Stimulated activated naive CD4-positive, alpha-beta T cell treated with Interleukin-2 at 50 U/mL for 16 hours (primary cell): ENCODE measurements around the gene PMEL.
A peak's percentile ranks its signal among the peaks of the same experiment; 100 is the strongest.
"Not testable (repeated sequence)": the region's sequence is repeated elsewhere in the genome, so short reads cannot be mapped to it uniquely, and the experiment has no call there.

Experiments used
- DNase-seq: peaks from one replicate; lab custom pipeline; 2025; lab: John Stamatoyannopoulos, UW

The PMEL gene

GRCh38 chr12:55965941-55966407 is at the start of gene PMEL:
Gene PMEL, minus strand, starts transcription at chr12:55966042. Its CDS starts 31 bp downstream, at chr12:55966011.
- DNase-seq: no peak

- DNase-seq: no peak
These were observed 48.4 kb upstream of the PMEL start for GRCh38 chr12:56014205-56014604.

GRCh38 chr12:56013482-56013881 is 47.6 kb upstream of the PMEL start:
- DNase-seq: no peak

GRCh38 chr12:56011509-56012090 is 45.8 kb upstream of the PMEL start:
- DNase-seq: no peak

- DNase-seq: no peak
These were observed 44.3 kb upstream of the PMEL start for GRCh38 chr12:56010111-56010570.

- DNase-seq: peak; percentile 67
These were observed 42.0 kb upstream of the PMEL start for GRCh38 chr12:56007564-56008559.

- DNase-seq: no peak
These were observed 38.4 kb upstream of the PMEL start for GRCh38 chr12:56004211-56004610.

- DNase-seq: not testable (repeated sequence)
These were observed 37.5 kb upstream of the PMEL start for GRCh38 chr12:56003376-56003775.

GRCh38 chr12:56001487-56002100 is 35.8 kb upstream of the PMEL start:
- no peak for DNase-seq

- not testable (repeated sequence) for DNase-seq
These were observed 34.2 kb upstream of the PMEL start for GRCh38 chr12:55999999-56000540.

GRCh38 chr12:55999522-55999921 is 33.7 kb upstream of the PMEL start:
- DNase-seq: not testable (repeated sequence)

GRCh38 chr12:55997535-55997859 is 31.7 kb upstream of the PMEL start:
- DNase-seq: no peak

GRCh38 chr12:55996715-55997534 is 31.1 kb upstream of the PMEL start, which contains the start of gene SUOX:
Gene SUOX, plus strand, starts transcription at chr12:55997276. Its CDS starts 4,946 bp downstream, at chr12:56002222.
- no peak for DNase-seq

GRCh38 chr12:55996201-55996714 is 30.4 kb upstream of the PMEL start:
- peak; percentile 37 for DNase-seq

GRCh38 chr12:55995366-55995765 is 29.5 kb upstream of the PMEL start:
- DNase-seq: no peak

- no peak for DNase-seq
These were observed 27.5 kb upstream of the PMEL start for GRCh38 chr12:55993230-55993853.

GRCh38 chr12:55991110-55991509 is 25.3 kb upstream of the PMEL start:
- DNase-seq: no peak

- not testable (repeated sequence) for DNase-seq
These were observed 20.1 kb upstream of the PMEL start for GRCh38 chr12:55985976-55986375.

GRCh38 chr12:55985341-55985740 is 19.5 kb upstream of the PMEL start:
- DNase-seq: no peak

- DNase-seq: no peak
These were observed 19.0 kb upstream of the PMEL start for GRCh38 chr12:55984861-55985260.
